ENCODE data around the gene PUM1.

PUM1 gene

GRCh38 chr1:30886710-30887428 is 178.6 kb downstream of the PUM1 start:
- no peak for TF ChIP-seq CTCF (conservative IDR thresholded peaks at IDR 0.05; ENCODE audit: low read depth, low read length)
- Histone ChIP-seq H3K27ac (no peak overlapping the region), H2AFZ (ENCODE audit: low read depth) (no peak overlapping the region), H3K79me2 (ENCODE audit: insufficient read depth, low read depth) (no peaks in the 10 kb centered on the region), H3K4me3 (IDR thresholded peaks at IDR 0.05; ENCODE audit: insufficient read depth, low read depth, low read length) (no peak overlapping the region), H4K20me1 (ENCODE audit: insufficient read depth) (no peaks in the 10 kb centered on the region), H3K4me2 (no peak overlapping the region), H3K4me1 (ENCODE audit: low read depth, poor library complexity, severe bottlenecking) (peaks cover 16% of the 10 kb centered on the region), H3K9ac (no peak overlapping the region), H3K36me3 (ENCODE audit: insufficient read depth) (no peaks in the 10 kb centered on the region), H3K27me3 (ENCODE audit: insufficient read depth, low read depth) (peaks cover 5% of the 10 kb centered on the region; the same call in 1 of the 2 replicates)

- H3K27me3 ChIP-seq (ENCODE audit: insufficient read depth, low read depth), result peaks cover 7% of the 10 kb centered on the region; the same call in 1 of the 2 replicates
- H4K20me1 ChIP-seq (ENCODE audit: insufficient read depth), result no peaks in the 10 kb centered on the region
- H3K27ac ChIP-seq, result no peak overlapping the region
- H3K4me3 ChIP-seq (IDR thresholded peaks at IDR 0.05; ENCODE audit: insufficient read depth, low read depth, low read length), result no peak overlapping the region
- H3K79me2 ChIP-seq (ENCODE audit: insufficient read depth, low read depth), result no peaks in the 10 kb centered on the region
- peaks cover 16% of the 10 kb centered on the region for H3K4me1 ChIP-seq (ENCODE audit: low read depth, poor library complexity, severe bottlenecking)
- H3K4me2 ChIP-seq, result no peak overlapping the region
- no peaks in the 10 kb centered on the region for H3K36me3 ChIP-seq (ENCODE audit: insufficient read depth)
- no peak overlapping the region for H2AFZ ChIP-seq (ENCODE audit: low read depth)
- no peak for TF ChIP-seq CTCF (conservative IDR thresholded peaks at IDR 0.05; ENCODE audit: low read depth, low read length)
- no peak overlapping the region for H3K9ac ChIP-seq
Observed at GRCh38 chr1:30885570-30886522, 179.7 kb downstream of the PUM1 start.

- Histone ChIP-seq H3K9ac (no peak overlapping the region), H3K27ac (no peak overlapping the region), H3K4me1 (ENCODE audit: low read depth, poor library complexity, severe bottlenecking) (peaks cover 16% of the 10 kb centered on the region), H3K27me3 (ENCODE audit: insufficient read depth, low read depth) (peaks cover 11% of the 10 kb centered on the region; the same call in 1 of the 2 replicates), H2AFZ (ENCODE audit: low read depth) (no peak overlapping the region), H3K4me2 (no peak overlapping the region), H4K20me1 (ENCODE audit: insufficient read depth) (no peaks in the 10 kb centered on the region), H3K79me2 (ENCODE audit: insufficient read depth, low read depth) (no peaks in the 10 kb centered on the region), H3K4me3 (IDR thresholded peaks at IDR 0.05; ENCODE audit: insufficient read depth, low read depth, low read length) (no peak overlapping the region), H3K36me3 (ENCODE audit: insufficient read depth) (no peaks in the 10 kb centered on the region)
- no peak for TF ChIP-seq CTCF (conservative IDR thresholded peaks at IDR 0.05; ENCODE audit: low read depth, low read length)
Observed at GRCh38 chr1:30884723-30885122, 180.8 kb downstream of the PUM1 start.

- Histone ChIP-seq H3K9ac (no peak overlapping the region), H4K20me1 (ENCODE audit: insufficient read depth) (no peaks in the 10 kb centered on the region)
Observed at GRCh38 chr1:30883389-30884172, 181.9 kb downstream of the PUM1 start.

More at GRCh38 chr1:30883389-30884172, 181.9 kb downstream of the PUM1 start:
- Histone ChIP-seq H3K4me2 (no peak overlapping the region), H3K27me3 (ENCODE audit: insufficient read depth, low read depth) (peaks cover 20% of the 10 kb centered on the region; the same call in 1 of the 2 replicates), H3K27ac (no peak overlapping the region), H3K4me3 (IDR thresholded peaks at IDR 0.05; ENCODE audit: insufficient read depth, low read depth, low read length) (no peak overlapping the region), H3K79me2 (ENCODE audit: insufficient read depth, low read depth) (no peaks in the 10 kb centered on the region), H3K36me3 (ENCODE audit: insufficient read depth) (no peaks in the 10 kb centered on the region), H2AFZ (ENCODE audit: low read depth) (no peak overlapping the region), H3K4me1 (ENCODE audit: low read depth, poor library complexity, severe bottlenecking) (peaks cover 12% of the 10 kb centered on the region)
- TF ChIP-seq CTCF (conservative IDR thresholded peaks at IDR 0.05; ENCODE audit: low read depth, low read length), result no peak

Measured in KMS-11 (cell line).